GM12874 (cell line): Measurements from ENCODE around the gene SMOC1.

Experiments
- TF ChIP-seq, protein P1 (sequence below): IDR thresholded peaks from 2 replicates; pipeline ENCODE4 v1.5.1; 2011; ENCODE audit warnings: low read depth, mild to moderate bottlenecking, control low read depth, low read length, moderate library complexity; ENCODE audit not compliant: insufficient read depth

Gene SMOC1

DNA sequence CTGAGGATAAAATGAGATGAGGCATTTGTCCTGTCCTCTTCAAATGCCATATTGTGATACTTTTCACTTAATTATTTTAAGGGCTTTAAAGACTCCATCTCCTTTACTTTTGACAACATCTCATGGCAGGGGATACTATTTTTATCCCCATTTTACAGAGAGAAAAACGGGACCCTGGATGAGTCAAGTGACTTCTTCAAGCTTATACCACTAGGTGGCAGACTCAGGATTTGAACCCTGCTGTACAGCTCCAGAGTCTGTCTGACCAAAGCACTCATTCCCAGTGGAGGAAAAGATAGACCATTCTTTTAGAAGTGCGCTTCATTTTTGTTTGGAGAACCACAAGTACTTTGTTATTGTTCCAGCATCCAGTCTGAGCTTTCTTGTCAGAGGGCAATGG lies 1.7 kb upstream of the SMOC1 start:
- TF ChIP-seq, protein P1, sequence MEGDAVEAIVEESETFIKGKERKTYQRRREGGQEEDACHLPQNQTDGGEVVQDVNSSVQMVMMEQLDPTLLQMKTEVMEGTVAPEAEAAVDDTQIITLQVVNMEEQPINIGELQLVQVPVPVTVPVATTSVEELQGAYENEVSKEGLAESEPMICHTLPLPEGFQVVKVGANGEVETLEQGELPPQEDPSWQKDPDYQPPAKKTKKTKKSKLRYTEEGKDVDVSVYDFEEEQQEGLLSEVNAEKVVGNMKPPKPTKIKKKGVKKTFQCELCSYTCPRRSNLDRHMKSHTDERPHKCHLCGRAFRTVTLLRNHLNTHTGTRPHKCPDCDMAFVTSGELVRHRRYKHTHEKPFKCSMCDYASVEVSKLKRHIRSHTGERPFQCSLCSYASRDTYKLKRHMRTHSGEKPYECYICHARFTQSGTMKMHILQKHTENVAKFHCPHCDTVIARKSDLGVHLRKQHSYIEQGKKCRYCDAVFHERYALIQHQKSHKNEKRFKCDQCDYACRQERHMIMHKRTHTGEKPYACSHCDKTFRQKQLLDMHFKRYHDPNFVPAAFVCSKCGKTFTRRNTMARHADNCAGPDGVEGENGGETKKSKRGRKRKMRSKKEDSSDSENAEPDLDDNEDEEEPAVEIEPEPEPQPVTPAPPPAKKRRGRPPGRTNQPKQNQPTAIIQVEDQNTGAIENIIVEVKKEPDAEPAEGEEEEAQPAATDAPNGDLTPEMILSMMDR, result peak; percentile 47; the same call in 1 of the 2 replicates

DNA sequence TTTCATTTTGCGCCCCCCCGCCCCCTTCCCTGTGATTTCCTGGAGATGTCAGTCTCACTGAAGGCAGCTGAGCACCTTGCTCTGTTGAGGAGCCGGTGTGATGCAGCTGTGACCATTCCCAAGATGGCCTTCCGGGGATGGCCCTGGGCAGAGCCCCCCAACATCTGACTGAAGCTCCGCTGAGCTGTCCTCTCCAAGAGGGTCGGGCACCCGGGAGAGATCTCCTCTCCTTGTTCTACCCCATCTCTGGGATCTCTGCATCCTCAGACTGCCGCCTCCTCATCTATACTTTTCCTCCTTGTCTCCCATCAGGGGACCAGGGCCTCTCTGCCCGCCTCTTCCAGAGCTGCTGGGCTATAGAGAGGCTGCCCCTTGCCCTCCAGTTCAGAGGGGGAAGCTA lies 965 bp upstream of the SMOC1 start:
- TF ChIP-seq, protein P1, result no peak

DNA sequence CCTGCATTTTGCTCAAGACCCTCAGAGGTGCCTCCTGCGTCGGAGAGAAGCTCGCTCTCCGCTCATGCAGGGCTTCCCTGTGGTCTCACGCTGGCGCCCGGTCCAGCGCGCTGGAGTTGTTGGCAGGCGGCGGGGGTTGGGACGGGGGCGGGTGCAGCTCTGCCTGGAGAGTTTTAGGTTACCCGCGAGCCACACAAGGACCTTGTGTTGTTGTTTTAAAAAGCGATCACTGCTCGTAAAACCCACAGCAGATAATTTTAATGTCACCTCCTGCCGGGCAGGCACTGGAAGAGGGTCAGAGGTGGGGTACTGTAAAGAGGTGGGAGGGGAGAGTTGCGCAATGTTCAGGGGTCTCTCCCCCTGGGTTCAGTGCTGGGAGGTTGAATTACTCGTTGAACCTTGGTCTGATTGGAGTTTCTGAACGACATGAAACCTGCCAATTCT lies 850 bp downstream of the SMOC1 start:
- TF ChIP-seq, protein P1, result no peak

DNA sequence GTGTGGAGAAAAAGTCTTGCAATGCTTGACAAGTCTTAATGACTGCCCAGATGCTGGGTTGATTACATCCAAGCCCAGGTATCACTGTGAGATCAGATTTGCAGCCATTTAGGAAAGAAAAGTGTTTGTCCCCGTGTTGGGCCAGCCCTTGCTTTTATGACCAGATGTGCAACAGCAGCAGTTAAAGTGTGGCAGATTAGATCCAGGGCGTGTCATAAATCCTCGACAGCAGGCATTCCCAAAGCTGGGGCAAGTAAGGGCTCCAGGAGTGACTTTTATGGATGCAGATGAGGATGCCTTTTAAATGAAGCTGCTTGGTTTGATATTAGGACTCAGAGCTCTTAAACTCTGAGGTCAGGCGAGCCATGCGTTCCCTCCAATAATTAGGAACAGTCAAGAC lies 1.7 kb downstream of the SMOC1 start:
- TF ChIP-seq, protein P1, result no peak

DNA sequence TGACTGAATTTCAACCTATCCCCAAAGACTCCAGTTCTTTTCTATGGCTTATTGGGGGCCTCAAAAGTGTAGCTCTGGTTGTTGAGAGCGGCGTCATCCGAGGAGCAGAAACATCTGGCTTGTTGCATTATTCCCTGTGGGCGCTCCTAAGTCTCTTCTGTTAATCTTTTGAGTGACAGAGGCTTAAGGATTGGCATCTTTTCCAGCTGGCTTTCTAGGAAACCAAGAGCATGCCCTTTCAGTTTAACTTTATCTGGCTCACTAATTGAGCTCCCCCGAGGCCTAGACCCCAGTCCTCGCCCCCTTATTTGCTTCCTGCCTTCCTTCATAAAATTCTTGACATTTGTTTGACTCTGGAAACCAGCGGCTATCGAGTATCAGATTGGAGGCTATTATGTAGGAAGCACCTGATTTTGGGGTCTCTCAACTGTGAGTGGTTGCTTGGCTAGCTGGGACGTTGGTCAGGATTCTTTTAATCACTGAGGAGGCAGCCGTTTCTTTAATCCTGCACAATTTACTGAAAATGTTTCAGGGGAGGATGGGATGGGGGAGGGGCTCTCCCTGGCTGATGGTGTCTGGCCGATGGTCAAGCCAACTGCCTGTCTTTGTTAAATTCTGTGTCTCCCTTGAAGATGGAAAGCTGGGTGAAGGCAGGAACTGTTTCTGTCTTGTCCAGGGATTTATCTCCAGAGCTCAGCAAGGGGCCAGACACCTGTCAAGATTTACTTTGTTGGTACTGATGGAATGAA lies 3.1 kb downstream of the SMOC1 start:
- TF ChIP-seq, protein P1, result no peak

DNA sequence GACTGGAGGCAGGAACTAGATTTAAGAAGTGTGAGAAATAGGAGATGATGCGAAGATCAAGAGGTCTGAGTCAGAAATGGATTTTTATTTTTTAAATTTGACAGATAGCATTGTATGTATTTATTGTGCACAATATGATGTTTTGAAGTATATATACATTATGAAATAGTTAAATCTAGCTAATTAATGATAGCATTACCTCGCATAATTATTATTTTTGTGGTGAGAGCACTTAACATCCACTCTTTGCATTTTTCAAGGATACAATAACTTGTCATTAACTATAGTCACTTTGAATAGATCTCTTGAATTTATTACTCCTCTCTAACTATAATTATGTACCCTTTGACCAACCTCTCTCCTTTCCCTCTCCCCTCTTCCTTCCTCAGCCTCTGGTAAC lies 3.7 kb downstream of the SMOC1 start:
- TF ChIP-seq, protein P1, result no peak

DNA sequence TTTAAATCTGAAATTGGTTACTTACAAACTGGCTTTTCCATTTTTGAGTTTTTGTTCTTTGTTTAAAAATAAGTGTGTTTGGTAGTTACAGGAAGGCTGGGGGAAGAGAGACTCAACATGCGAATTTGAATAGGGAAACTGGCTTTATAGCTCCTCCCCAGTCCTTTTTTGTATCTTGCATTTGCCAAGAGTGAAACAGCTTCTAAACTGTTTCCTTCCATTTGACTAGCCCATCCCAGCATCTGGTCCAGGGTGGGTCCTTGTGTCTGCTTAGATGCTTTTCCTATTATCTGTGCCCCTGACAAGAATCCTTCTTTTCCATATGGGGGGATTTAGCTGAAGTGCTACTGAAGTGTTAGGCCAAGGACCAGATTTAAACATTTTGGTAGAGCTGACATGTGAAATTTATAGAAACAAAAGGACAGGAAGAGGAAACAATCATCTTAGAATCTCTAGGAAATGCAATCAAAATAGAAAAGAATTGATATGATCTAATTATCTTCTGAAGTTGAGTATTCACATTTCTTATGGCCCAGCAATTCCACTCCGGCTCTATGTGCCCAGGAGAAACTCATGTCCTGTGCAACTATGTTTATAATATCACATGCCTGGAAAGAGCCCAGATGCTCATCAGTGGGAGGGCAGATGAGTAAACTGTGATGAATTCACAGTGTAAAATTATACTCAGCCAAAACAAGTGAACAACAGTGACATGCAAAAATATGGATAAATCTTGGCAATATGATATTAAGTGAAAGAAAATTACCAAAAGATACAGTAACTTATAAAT lies 7.4 kb downstream of the SMOC1 start:
- TF ChIP-seq, protein P1, result no peak
